Smooth muscle cell (in vitro differentiated cells): ENCODE measurements around the gene CALML4. TPM values are rescaled to one million over a fixed set of nuclear protein-coding genes. Genes with fewer than 3 reads are reported as not detected.

Source experiments
- DNase-seq: peaks from one replicate; lab custom pipeline; 2025; ENCODE audit not compliant: unreplicated experiment; lab: John Stamatoyannopoulos, UW
- H2AFZ ChIP-seq: fragments of 200-600 bp; sonication (generic); 2 replicates; pipeline ENCODE4 v1.6.0; 2016; ENCODE audit warnings: antibody characterized with exemption, low read depth, mild to moderate bottlenecking
- H3F3A ChIP-seq: fragments of 200-600 bp; sonication (generic); 2 replicates; pipeline ENCODE4 v1.6.0; 2017; ENCODE audit warnings: antibody characterized with exemption, low read depth
- H3K27ac ChIP-seq: fragments of 200-600 bp; sonication (generic); 2 replicates; pipeline ENCODE4 v1.5.1; 2016; ENCODE audit warnings: low read depth, mild to moderate bottlenecking
- H3K27me3 ChIP-seq: fragments of 200-600 bp; sonication (generic); 2 replicates; pipeline ENCODE4 v1.6.1; 2016; ENCODE audit warnings: low read depth, mild to moderate bottlenecking
- H3K36me3 ChIP-seq: fragments of 200-600 bp; sonication (generic); 2 replicates; pipeline ENCODE4 v1.5.1; 2016; ENCODE audit warnings: low read depth
- H3K4me1 ChIP-seq: fragments of 200-600 bp; sonication (generic); 2 replicates; pipeline ENCODE4 v1.5.1; 2016; ENCODE audit warnings: low read depth
- H3K4me2 ChIP-seq: fragments of 200-600 bp; sonication (generic); 2 replicates; pipeline ENCODE4 v1.6.0; 2016; ENCODE audit warnings: mild to moderate bottlenecking
- H3K4me3 ChIP-seq: fragments of 200-600 bp; sonication (generic); 2 replicates; pipeline ENCODE4 v1.5.1; 2016; ENCODE audit warnings: mild to moderate bottlenecking
- H3K79me2 ChIP-seq: fragments of 200-600 bp; sonication (generic); 2 replicates; pipeline ENCODE4 v1.6.0; 2016; ENCODE audit warnings: low read depth, mild to moderate bottlenecking
- H3K9ac ChIP-seq: fragments of 200-600 bp; sonication (generic); 2 replicates; pipeline ENCODE4 v1.6.0; 2016; ENCODE audit warnings: low read depth
- H3K9me3 ChIP-seq: fragments of 200-600 bp; sonication (generic); replicated peaks from 2 replicates; pipeline ENCODE4 v1.5.1; 2016; ENCODE audit warnings: low read depth
- H4K20me1 ChIP-seq: fragments of 200-600 bp; sonication (generic); 2 replicates; pipeline ENCODE4 v1.6.0; 2016; ENCODE audit warnings: low read depth
- CTCF ChIP-seq: fragments of 200-600 bp; sonication (generic); IDR thresholded peaks from 2 replicates; pipeline ENCODE4 v1.5.1; 2017; ENCODE audit warnings: borderline replicate concordance, mild to moderate bottlenecking, antibody characterized with exemption; ENCODE audit not compliant: insufficient read depth, poor library complexity, severe bottlenecking
- WGBS: methylation state at CpG from one replicate; pipeline ENCODE4 v1.1.7; 2016; ENCODE audit warnings: low lambda C conversion rate; 5-methylcytosine and 5-hydroxymethylcytosine counted together
- polyA plus RNA-seq: library from polyadenylated mRNA; unstranded; fragments of >200 nt; fragmentation: Nextera tagmentation; extraction: Ambion mirVana; gene quantifications from 2 replicates; pipeline ENCODE4 v1.2.1, GENCODE V29; 2016
- total RNA-seq: library from RNA; depleted of rRNA; stranded (reverse); fragments of >200 nt; gene quantifications from 2 replicates; pipeline ENCODE4 v1.2.3, GENCODE V29; 2014

CALML4 gene
- total and polyA plus RNA-seq, 2 experiments from 2014 or later: 1.3 to 2.6 TPM

GRCh38 chr15:68201879-68202261 is 3.3 kb downstream of the CALML4 start:
- 83% methylated on average over 3 of the region's 3 CpGs for WGBS
- Histone ChIP-seq H3K4me2 (no peak overlapping the region), H3K9ac (no peak overlapping the region), H4K20me1 (no peaks in the 10 kb centered on the region), H3K79me2 (no peaks in the 10 kb centered on the region), H3K9me3 (no peaks in the 10 kb centered on the region), H3F3A (no peaks in the 10 kb centered on the region), H3K4me3 (no peak overlapping the region), H3K4me1 (peaks cover 13% of the 10 kb centered on the region), H3K27ac (no peak overlapping the region), H3K27me3 (no peaks in the 10 kb centered on the region), H2AFZ (no peak overlapping the region), H3K36me3 (no peaks in the 10 kb centered on the region)
- DNase-seq: no peak
- TF ChIP-seq CTCF: no peak

- no peak for TF ChIP-seq CTCF
- Histone ChIP-seq H3K4me1 (peaks cover 13% of the 10 kb centered on the region), H2AFZ (no peak overlapping the region), H3K9me3 (no peaks in the 10 kb centered on the region), H4K20me1 (no peaks in the 10 kb centered on the region), H3K79me2 (no peaks in the 10 kb centered on the region), H3K27me3 (no peaks in the 10 kb centered on the region), H3K4me3 (no peak overlapping the region), H3K36me3 (no peaks in the 10 kb centered on the region), H3F3A (no peaks in the 10 kb centered on the region), H3K27ac (no peak overlapping the region), H3K9ac (no peak overlapping the region), H3K4me2 (no peak overlapping the region)
- WGBS: 96% methylated on average over 7 of the region's 7 CpGs
- DNase-seq: no peak
Measured at GRCh38 chr15:68201153-68201878, 3.8 kb downstream of the CALML4 start.

DNA sequence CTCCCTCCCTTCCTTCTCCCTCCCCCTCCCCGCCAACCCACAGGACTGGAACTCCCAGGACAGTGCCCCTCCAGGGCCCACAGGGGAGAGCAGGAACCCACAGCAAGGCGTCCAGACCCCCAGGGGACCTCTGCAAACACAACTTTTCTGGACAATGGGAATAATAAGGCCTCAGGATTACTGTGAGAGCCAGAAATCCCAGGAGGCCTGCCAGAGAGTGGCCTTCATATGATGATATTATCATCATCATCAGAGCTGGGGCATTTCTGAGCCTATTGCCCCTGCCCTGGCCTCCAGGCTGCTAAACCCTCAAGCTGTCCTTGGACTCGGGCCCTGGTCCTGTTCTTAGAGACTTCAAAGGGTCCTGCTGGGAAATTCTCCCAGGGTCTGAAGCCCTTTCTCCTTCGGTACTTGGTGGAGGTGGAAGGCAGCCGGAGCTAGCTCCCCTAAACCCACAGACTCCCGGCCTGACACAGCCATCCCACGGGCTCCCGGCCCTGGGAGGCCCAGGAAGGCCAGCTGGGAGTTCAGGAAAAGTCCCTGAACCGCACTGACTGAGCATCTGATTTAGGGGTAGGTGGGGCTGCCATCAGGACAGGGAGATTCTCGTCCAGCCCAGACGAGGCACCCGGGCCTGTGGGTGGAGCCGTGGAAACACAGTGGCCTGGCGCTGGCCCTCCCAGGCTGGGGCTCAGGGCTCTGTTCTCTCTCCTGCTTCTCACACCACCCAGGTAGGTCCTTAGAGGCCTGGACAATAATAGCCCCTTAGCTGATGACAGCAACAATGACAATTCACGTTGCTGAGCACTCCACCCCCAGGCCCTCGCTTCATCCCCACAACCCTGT is 4.9 kb downstream of the CALML4 start:
- TF ChIP-seq CTCF: no peak
- Histone ChIP-seq H3K4me2 (no peak overlapping the region), H3K9me3 (no peaks in the 10 kb centered on the region), H3F3A (no peaks in the 10 kb centered on the region), H3K4me1 (peaks cover 13% of the 10 kb centered on the region), H4K20me1 (no peaks in the 10 kb centered on the region), H3K9ac (no peak overlapping the region), H3K4me3 (no peak overlapping the region), H3K27ac (no peak overlapping the region), H3K79me2 (no peaks in the 10 kb centered on the region), H3K27me3 (no peaks in the 10 kb centered on the region), H2AFZ (no peak overlapping the region), H3K36me3 (no peaks in the 10 kb centered on the region)
- DNase-seq: no peak
- 52% methylated on average over 16 of the region's 16 CpGs for WGBS
